H1 (cell line): ENCODE data around the gene PGAM5. TPM values are rescaled to one million over a fixed set of nuclear protein-coding genes. Genes with fewer than 3 reads are reported as not detected.

Experiments
- CTCF ChIP-seq, 3 experiments: IDR thresholded peaks; 1 replicate in 2 of 3; 2 replicates in 1 of 3; pipeline versions ENCODE4 v1.5.1 to v1.6.1; 2011; ENCODE audit warnings: low read length in 3 of 3, mild to moderate bottlenecking in 3 of 3, inconsistent platforms in 2 of 3, low read depth in 1 of 3, moderate library complexity in 1 of 3; ENCODE audit not compliant: insufficient read depth in 1 of 3; ENCODE audit errors: control extremely low read depth in 1 of 3
- EP300 ChIP-seq, 2 experiments: IDR thresholded peaks; 1 replicate in 1 of 2; 2 replicates in 1 of 2; pipeline ENCODE4 v1.6.1; 2011 to 2012; ENCODE audit warnings: low read depth in 2 of 2, low read length in 2 of 2, mild to moderate bottlenecking in 2 of 2, borderline replicate concordance in 1 of 2, inconsistent platforms in 1 of 2, moderate library complexity in 1 of 2
- GABPA ChIP-seq: IDR thresholded peaks from 2 replicates; pipeline ENCODE4 v1.6.1; 2011; ENCODE audit warnings: mild to moderate bottlenecking, low read length, moderate library complexity, borderline replicate concordance; ENCODE audit not compliant: insufficient read depth
- NANOG ChIP-seq: IDR thresholded peaks from 2 replicates; pipeline ENCODE4 v1.6.1; 2011; ENCODE audit warnings: low read length, low read depth, mild to moderate bottlenecking, inconsistent platforms; ENCODE audit not compliant: insufficient read depth, poor library complexity, severe bottlenecking
- polyA plus RNA-seq, 7 experiments: library from polyadenylated mRNA; depleted of rRNA in 3 of 7; stranded (reverse) in 5 of 7; unstranded in 2 of 7; fragments of >200 nt in 5 of 7; fragments of 200-250 nt in 2 of 7; gene quantifications; 1 replicate in 5 of 7; 2 replicates in 1 of 7; 4 replicates in 1 of 7; pipeline versions ENCODE4 v1.2.1 to v1.2.3, GENCODE V29; 2011 to 2013; ENCODE audit warnings: missing spikeins in 2 of 7, mixed read lengths in 2 of 7
- total RNA-seq: library from RNA; stranded (reverse); fragmentation: NEBNext Ultra II Directional; extraction: Animal tissue kit (Norgen Biotek cat#: 25700); gene quantifications from 2 replicates; pipeline ENCODE4 v1.2.1, GENCODE V29; 2021

PGAM5 gene
- total and polyA plus RNA-seq, 2 of the 8 experiments (the other 6 are each of a cell fraction or from before 2014, with no cell fraction given) = 66.4 to 84.0 TPM

GRCh38 chr12:132674561-132674960 lies 36.1 kb upstream of the PGAM5 start (continued):
- TF ChIP-seq CTCF (IDR thresholded peaks at IDR 0.05; ENCODE audit: control extremely low read depth in 1 of 3, insufficient read depth in 1 of 3, low read depth in 1 of 3, low read length in 3 of 3) (no peak), NANOG (no peak), GABPA (no peak), EP300 (IDR thresholded peaks at IDR 0.05; ENCODE audit: borderline replicate concordance in 1 of 2, low read depth in 2 of 2, low read length in 2 of 2) (no peak)
